Measurements from ENCODE around the gene COX8A.
A peak's percentile ranks its signal among the peaks of the same experiment; 100 is the strongest.
"Not testable (repeated sequence)": the region's sequence is repeated elsewhere in the genome, so short reads cannot be mapped to it uniquely, and the experiment has no call there.

The COX8A gene

GRCh38 chr11:63970902-63971301 is 3.5 kb upstream of the COX8A start:
- no peak for DNase-seq

DNA sequence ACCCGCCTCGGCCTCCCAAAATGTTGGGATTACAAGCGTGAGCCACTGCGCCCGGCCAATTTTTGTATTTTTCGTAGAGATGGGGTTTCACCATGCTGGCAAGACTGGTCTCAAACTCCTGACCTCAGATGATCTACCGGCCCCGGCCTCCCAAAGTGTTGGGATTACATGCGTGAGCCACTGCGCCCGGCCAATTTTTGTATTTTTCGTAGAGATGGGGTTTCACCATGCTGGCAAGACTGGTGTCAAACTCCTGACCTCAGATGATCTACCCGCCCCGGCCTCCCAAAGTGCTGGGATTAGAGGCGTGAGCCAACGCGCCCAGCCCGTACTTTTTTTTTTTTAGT is 535 bp upstream of the COX8A start:
- not testable (repeated sequence) for DNase-seq

DNA sequence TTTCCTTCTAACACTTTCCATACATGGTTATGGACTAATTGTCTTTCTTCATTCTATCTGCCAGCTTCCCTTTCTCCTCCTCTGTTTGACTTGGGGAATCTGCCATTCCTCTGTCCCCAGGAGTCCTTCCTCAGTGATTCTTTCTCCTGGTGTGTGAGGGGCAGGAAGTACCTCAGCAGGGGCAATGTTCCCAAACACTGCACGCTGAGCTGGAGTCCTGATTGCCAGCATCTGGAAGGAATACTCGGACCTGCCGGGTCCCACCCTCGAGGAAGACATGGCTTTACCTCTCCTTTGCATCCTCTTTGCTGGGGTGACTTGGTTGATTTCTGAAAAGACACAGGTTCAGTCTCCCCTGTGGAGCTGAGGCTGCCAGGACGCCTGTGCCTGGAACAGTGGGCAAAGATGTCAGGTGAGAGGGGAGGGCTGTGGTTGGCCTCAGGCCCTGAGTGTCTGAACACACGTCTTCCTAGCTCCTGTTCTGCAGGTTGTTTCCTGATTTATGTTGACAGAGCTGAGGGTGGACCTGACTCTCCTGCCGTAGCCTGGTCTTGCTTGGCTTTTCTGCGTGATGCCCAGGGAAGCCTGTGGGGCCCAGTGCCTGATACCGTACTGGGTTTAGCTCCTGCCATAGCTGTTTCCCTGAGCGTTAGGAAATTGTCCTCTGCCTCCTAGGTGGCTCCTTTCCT is 4.3 kb downstream of the COX8A start:
- no peak for DNase-seq

DNA sequence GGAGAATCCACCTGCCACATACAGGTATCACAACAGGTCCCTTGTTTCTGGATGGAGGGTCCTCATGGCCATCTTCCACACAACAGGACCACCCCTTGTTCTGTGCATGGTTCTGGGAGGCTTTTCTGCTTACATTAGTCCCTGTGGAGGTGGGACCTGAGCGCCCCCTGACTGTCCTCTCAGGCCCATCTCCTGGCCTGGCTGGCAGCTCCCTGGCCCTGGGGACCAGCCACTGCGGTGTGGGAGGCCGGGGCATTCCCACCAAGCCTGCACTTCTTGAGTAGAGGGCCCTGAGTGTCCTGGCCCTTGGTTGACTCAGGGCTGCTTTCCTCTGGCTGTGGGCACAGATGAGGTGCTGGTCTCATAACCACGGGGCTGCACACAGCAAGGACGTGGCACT is 5.0 kb downstream of the COX8A start:
- DNase-seq: no peak

- DNase-seq: peak; percentile 42 to 81 (median 60)
Measured at GRCh38 chr11:63985812-63986155, 11.4 kb downstream of the COX8A start.

GRCh38 chr11:63986156-63986931 is 11.9 kb downstream of the COX8A start, which contains the start of gene OTUB1:
OTUB1 (plus strand) TSS chr11:63986438; CDS start chr11:63986457, 19 bp downstream.
- DNase-seq: peak; percentile 71 to 87 (median 81)

DNA sequence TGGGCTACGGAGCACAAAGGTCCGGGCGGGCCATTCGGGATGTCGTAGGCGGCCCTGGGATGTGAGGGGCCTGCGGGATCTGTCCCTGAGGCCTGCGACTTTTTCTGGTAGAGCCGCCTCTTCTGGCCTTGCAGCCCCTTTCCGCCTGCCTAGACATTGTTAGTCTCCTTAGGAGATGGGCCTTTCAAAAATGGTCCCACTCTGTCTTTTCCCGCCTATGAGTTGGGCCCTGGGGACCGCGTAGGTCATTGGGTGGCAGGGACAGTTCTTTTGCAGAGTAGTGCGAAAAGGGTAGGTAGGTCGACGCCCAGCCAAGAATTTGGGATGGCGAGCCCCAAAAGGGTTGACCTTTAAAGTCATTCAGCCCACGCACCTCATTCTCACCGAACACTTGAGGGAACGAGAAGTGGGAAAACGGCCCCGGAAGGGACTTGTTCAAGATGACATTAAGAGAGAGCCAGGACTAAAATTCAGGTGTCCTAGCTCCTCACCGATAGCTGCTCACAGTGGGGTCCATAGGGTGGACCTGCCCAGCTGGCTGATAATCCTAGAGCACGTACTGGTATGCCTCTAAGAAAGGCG is 12.6 kb downstream of the COX8A start:
- no peak for DNase-seq

GRCh38 chr11:63991558-63991957 is 17.1 kb downstream of the COX8A start:
- DNase-seq: no peak

DNA sequence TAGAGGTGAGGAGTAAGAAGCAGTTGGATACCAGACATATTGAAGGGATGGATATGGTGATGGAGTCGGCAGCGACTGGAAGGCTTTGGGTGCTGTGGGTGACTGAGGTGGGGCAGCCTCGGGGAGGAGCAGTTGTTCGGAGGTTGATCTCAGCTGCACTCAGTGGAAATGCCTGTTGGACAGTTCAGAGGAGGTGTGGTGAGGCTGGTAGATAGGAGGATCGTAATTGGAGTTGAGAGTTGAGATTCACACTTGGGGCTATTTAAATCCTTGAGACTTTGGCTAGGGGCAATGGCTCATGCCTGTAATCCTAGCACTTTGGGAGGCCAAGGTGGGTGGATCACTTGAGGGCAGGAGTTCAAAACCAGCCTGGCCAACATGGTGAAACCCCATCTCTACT is 18.7 kb downstream of the COX8A start:
- DNase-seq: no peak

DNA sequence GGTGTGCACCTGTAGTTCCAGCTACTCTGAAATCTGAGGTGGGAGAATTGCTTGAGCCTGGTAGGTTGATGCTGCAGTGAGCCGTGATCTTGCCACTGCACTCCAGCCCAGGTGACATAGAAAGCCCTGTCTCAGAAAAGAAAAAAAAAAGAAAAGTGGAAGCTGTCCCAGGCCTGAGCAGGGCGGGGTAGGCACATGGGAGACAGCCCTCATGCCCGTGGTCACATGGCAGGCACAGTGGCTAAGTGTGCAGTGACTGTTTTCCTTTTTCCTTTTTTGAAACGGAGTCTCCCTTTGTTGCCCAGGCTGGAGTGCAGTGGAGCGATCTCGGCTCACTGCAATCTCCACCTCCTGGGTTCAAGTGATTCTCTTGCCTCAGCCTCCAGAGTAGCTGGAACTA is 19.6 kb downstream of the COX8A start:
- no peak for DNase-seq

DNA sequence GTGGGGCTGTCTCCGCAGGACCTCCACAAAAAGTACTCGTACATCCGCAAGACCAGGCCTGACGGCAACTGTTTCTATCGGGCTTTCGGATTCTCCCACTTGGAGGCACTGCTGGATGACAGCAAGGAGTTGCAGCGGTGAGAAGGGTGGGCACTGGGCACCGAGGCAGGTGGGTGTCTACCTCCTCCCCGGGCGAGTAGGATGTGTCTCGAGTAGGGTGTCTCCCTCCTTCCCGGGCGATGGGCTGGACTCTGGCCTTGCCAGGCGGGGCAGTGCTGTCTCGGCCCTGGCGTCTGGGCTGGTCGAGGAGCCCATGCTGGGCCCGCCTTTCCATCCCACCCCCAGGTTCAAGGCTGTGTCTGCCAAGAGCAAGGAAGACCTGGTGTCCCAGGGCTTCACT is 22.1 kb downstream of the COX8A start:
- DNase-seq: no peak

- no peak for DNase-seq
Measured at GRCh38 chr11:63997104-63997700, 22.8 kb downstream of the COX8A start.

GRCh38 chr11:63997801-63998337 is 23.4 kb downstream of the COX8A start:
- no peak for DNase-seq

DNA sequence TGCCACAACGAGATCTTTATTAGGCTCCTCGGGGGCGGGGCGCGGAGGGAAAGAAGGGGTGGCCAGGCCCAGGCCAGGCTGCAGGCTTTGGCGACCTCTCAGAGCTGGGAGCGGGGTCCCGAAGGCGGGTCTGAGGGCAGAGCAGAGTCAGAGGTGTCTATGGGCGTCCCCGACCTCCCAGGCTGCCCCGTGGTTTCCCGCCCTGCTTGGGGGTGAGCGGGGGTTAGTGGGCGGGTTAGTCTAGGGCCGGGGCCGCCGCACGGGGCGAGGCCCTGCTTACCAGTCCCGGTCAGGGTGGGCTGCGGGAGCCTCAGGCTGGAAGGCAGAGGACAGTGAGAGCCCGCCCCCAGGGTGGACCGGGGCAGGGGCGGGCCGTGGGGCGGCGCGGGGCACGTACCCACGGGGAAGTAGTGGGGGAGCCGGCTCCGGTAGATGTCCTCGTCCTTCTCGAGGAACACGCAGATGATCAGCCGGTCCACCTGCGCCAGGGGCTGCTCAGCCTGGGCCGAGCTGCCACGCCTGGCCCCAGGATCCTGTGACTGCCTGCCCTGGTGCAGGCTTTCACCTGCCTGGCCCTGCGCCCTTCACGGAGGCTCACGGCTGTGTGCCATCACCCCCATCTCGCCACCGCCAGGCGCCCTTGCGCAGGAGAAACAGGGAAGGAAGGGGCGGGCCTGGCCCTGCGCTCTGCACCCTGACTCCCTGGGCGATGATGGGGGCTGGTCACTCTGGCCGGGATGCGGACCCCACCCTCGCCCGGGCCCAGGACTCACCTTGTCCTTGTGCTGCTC is 24.3 kb downstream of the COX8A start:
- no peak for DNase-seq

DNA sequence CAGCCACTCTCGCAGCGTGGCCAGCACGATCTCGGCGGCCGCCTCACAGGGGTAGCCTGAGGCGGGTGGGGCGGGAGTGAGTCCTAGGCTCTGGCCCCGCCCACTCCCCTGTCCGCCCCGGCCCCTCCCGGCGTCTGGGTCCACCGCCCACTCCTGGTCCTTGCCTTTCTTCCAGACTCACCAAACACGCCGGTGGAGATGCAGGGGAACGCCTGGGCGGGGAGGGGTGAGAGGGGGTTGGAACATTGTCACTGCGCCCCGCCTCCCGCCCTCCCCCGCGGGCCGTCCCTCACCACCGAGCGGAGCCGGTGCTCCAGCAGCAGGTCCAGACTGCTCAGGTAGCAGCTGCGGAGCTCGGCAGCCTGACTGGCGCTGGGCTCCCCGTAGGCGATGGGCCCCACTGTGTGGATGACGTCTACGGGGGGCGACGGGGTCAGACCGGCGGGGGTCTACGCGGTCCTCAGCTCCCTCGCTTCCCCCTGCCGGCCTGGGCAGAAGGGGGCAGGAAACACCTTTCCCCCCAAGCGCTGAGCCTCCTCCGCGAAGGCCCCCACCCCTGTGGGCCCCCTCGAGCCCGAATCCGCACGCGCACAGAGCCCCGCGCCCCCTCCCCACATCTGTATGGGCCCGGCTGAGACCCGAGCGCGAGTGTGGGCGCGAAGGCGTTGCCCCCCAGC is 25.1 kb downstream of the COX8A start:
- DNase-seq: peak; percentile 16 to 57 (median 38)

DNA sequence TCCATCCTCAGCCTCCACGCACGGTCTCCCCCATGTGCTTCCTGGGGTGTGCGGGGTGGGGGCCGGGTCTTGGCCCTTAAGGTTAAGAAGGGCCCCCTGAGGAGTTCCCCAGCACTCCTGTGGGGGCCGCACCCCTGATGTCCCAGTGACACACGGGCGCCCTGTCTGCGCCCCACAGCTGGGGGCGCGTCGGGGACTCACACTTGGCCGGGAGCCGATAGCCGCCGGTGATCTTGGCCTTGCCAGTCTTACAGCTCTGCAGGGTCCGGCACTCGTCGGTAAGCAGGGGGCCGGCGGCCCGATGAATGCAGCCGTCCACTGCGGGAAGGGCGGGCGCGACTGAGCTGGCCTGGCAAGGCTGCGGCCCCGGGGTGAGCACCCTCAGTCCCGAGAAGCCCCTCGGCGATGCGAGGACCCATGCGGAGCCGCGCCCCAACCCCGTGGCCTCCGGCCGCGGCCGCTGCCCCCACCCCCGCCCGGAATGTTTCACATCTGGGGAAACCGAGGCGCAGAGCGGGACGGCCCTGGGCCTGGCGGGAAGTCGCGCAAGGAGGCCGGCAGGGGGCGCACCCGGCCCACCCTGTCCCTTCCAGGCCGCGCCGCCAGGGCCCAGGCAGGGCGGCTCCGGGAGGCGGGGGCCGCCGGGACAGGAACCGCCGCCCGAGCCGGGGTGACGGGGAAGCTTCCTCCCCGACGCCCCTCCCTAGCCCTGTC is 25.8 kb downstream of the COX8A start:
- peak; percentile 45 to 75 (median 68) for DNase-seq

DNA sequence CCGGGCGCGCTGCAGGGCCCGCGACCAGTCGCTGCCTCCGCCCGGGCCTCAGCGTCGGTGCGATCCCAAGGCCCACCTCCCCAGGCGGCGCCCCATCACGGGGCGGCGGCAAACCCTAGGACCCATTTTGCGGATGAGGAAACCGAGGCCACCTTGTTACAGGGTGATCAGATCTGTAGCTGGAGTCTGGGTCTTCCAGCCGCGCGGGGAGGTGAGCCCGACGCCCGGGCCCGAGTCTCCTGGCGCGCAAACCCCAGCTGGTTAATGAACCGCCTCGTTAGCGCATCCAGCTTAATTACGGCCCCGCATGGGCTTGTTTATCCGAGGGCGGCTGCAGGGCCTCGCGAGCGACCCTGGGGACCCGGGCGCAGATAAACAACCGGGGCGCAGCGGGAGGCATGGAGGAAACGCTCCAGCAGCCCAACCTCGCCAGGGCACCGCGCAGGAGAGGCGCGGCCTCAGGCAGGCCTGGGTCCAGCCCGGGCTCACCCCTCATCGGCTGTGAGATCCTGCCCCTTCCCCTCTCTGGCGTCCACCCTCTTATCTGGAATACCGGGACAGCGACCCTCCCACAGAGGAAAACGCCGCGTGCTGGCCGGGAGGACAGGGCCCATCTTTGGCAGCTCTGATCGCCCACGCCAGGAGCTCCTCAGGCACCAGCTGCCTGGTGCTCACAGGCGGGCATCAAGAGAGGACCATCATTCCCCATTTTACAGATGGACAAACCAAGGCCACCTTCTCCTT is 26.5 kb downstream of the COX8A start:
- no peak for DNase-seq

DNA sequence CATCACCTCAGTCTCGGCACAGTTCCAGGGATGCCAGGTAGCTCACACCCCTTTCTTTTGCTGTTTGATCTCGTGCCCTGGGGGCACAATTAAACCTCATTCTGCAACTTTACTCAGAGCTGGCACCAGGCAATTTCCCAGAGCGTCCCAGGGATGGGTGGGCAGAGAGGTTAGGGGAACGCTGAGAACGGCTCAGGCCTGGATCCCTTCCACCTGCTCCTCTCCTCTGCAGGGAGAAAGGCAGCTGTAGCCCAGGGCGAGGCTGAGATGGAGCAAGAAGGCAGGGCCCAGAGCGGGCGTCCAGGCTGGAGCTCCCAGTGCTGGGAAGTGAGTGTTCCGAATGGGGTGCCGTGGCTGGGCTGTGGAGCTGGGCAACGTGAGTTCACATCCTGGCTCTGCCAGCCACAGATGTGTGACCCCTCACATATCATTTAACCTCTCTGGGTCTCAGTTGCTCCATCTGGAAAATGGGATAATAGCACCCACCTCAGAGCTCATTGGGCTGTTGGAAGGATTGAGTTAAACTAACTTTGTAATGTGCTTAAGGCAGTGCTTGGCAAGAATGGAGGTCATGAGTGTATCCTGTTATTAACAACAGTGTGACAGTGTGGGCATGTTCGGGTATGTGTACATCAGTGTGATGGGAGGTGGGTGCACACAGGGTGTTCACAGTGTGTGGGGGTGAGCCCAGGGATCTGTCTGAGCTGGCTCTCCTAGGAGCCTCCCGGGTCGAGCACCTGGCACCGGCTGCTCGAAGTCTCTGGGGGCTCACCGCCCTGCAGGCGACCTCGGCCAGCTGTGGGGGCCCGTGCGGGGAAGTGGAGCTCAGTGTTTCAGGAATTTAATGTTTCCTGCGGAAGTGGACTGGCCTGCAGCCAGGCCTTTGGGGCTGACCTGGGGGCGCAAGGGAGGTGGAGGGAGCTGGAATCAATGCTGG is 27.3 kb downstream of the COX8A start:
- DNase-seq: no peak

GRCh38 chr11:64003807-64004589 is 29.6 kb downstream of the COX8A start:
- DNase-seq: no peak

All from stimulated activated naive CD4-positive, alpha-beta T cell (primary cell).